Measurements from ENCODE around the gene EHD3.

Gene EHD3

GRCh38 chr2:31299547-31299946, 65.6 kb downstream of the EHD3 start:
- DNase-seq (ENCODE audit: low read depth) = no peak
- H3K4me3 ChIP-seq (replicated peaks; ENCODE audit: low read depth, low read length) = no peak overlapping the region

DNA sequence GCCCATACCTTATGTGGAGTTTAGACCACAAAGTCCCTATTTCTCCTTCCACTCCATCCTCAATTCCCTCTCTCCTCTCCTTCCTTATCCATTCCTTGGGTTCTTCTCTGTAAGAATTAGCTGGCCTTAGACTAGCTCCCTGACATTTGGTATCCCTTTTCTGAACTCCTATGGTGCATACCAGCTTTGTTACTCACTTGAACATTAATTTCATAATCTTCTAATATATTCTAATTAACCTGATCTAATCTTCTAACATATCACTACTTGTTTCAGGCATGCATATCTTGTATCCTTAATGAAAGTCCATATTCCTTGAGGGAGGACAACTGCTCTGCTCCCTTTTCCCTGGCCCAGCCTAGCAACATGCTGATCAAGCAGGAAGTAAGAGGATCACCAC, 66.4 kb downstream of the EHD3 start:
- DNase-seq (ENCODE audit: low read depth) = no peak
- TF ChIP-seq CTCF (IDR thresholded peaks at IDR 0.05; ENCODE audit: low read length, missing control alignments) = no peak
- no peak overlapping the region for H3K4me3 ChIP-seq (replicated peaks; ENCODE audit: low read depth, low read length)

More at GRCh38 chr2:31299547-31299946, 65.6 kb downstream of the EHD3 start:
- TF ChIP-seq CTCF (IDR thresholded peaks at IDR 0.05; ENCODE audit: low read length, missing control alignments) = no peak

GRCh38 chr2:31302940-31303563, 69.1 kb downstream of the EHD3 start:
- H3K4me3 ChIP-seq (replicated peaks; ENCODE audit: low read depth, low read length) = no peak overlapping the region
- no peak for TF ChIP-seq CTCF (IDR thresholded peaks at IDR 0.05; ENCODE audit: low read length, missing control alignments)
- DNase-seq (ENCODE audit: low read depth) = no peak

- TF ChIP-seq CTCF (IDR thresholded peaks at IDR 0.05; ENCODE audit: low read length, missing control alignments) = no peak
- no peak overlapping the region for H3K4me3 ChIP-seq (replicated peaks; ENCODE audit: low read depth, low read length)
- DNase-seq (ENCODE audit: low read depth) = no peak
Observed at GRCh38 chr2:31304816-31305215, 70.9 kb downstream of the EHD3 start.

DNA sequence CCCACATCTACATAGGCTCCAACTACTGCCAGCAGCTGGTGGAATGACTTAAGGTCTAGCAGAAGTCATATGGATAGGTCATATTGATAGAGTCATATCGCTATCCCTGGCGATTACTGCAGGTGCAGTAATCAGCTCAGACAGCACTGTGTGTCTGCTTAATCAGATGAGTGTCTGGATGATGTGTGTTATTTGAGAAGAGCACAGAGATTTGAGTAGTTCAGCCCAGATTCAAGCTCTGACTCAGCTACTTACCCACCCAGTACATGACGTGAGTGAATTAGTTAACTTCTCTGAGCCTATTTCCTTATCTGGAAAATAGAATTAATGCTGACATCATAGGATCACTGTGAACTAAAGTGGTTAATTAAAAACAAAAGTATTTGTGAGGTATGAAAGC, 78.9 kb downstream of the EHD3 start:
- no peak for TF ChIP-seq CTCF (IDR thresholded peaks at IDR 0.05; ENCODE audit: low read length, missing control alignments)
- no peak overlapping the region for H3K4me3 ChIP-seq (replicated peaks; ENCODE audit: low read depth, low read length)
- no peak for DNase-seq (ENCODE audit: low read depth)

GRCh38 chr2:31314761-31315160, 80.8 kb downstream of the EHD3 start:
- TF ChIP-seq CTCF (IDR thresholded peaks at IDR 0.05; ENCODE audit: low read length, missing control alignments) = no peak
- no peak for DNase-seq (ENCODE audit: low read depth)
- H3K4me3 ChIP-seq (replicated peaks; ENCODE audit: low read depth, low read length) = no peak overlapping the region

- DNase-seq (ENCODE audit: low read depth) = no peak
- TF ChIP-seq CTCF (IDR thresholded peaks at IDR 0.05; ENCODE audit: low read length, missing control alignments) = no peak
- no peak overlapping the region for H3K4me3 ChIP-seq (replicated peaks; ENCODE audit: low read depth, low read length)
Observed at GRCh38 chr2:31317396-31317795, 83.4 kb downstream of the EHD3 start.
